ENCODE data around the gene PPARA. TPM values are rescaled to one million over a fixed set of nuclear protein-coding genes. Genes with fewer than 3 reads are reported as not detected.

The PPARA gene
- 19.5 and 33.5 TPM in 2 replicates for total RNA-seq (2011; cell fraction: chromatin; rRNA removed; ENCODE audit: low replicate concordance)
- total RNA-seq (2011; cell fraction: nucleolus; rRNA removed) = 17.5 and 22.2 TPM in 2 replicates
- 28.0 and 34.4 TPM in 2 replicates for total RNA-seq (2011; cell fraction: nucleoplasm; rRNA removed)
- total RNA-seq (2014; rRNA removed) = 2.8 and 5.3 TPM in 2 replicates
- 3.4 and 4.3 TPM in 2 replicates for total RNA-seq (2014; rRNA removed; fragmentation: Illumina TruSeq; extraction: Trizol)
- total RNA-seq (2015; rRNA removed; fragmentation: Illumina TruSeq; extraction: Trizol) = 2.1 and 2.6 TPM in 2 replicates
- 4.1 and 5.9 TPM in 2 replicates for total RNA-seq (2021)
- polyA plus RNA-seq (2011; rRNA removed) = 5.0 and 8.2 TPM in 2 replicates
- polyA plus RNA-seq (2011; cell fraction: cytosol; rRNA removed) = 1.8 and 5.0 TPM in 2 replicates
- 4.8 and 9.5 TPM in 2 replicates for polyA plus RNA-seq (2011; cell fraction: nucleus; rRNA removed)
- 3.6 and 4.1 TPM in 2 replicates for polyA plus RNA-seq (2012)
- polyA plus RNA-seq (2014; fragmentation: Illumina TruSeq; extraction: Trizol) = 2.7 and 3.5 TPM in 2 replicates
- under 1 TPM; 0.64 to 0.87 TPM for polyA plus RNA-seq (2014; fragmentation: Nextera tagmentation; extraction: Ambion mirVana)
- polyA plus RNA-seq (2014; rRNA removed) = 2.1 and 4.0 TPM in 2 replicates
- polyA minus RNA-seq (2011; rRNA and poly(A)+ RNA removed) = 6.4 and 11.7 TPM in 2 replicates
- 2.6 and 5.2 TPM in 2 replicates for polyA minus RNA-seq (2011; cell fraction: cytosol; rRNA and poly(A)+ RNA removed)
- polyA minus RNA-seq (2011; cell fraction: nucleus; rRNA and poly(A)+ RNA removed) = 4.4 and 13.0 TPM in 2 replicates
- Bru-seq, nascent RNA = percentile 48 among the genes with signal in this experiment
- percentile 51 among the genes with signal in this experiment for BruChase-seq, experiment 1, labeled RNA remaining after a 2-hour chase
- BruChase-seq, experiment 2, labeled RNA remaining after a 6-hour chase = percentile 52 among the genes with signal in this experiment
- long read RNA-seq, experiment 1, partial matches to known transcripts = 2 of 10 reads
- long read RNA-seq, experiment 1, other reads (novel, unspliced or antisense) = 8 of 10 reads
- long read RNA-seq, experiment 2, partial matches to known transcripts = 0 of 3 reads
- long read RNA-seq, experiment 2, other reads (novel, unspliced or antisense) = 3 of 3 reads
- long read RNA-seq, experiment 3 = 0 reads

DNA sequence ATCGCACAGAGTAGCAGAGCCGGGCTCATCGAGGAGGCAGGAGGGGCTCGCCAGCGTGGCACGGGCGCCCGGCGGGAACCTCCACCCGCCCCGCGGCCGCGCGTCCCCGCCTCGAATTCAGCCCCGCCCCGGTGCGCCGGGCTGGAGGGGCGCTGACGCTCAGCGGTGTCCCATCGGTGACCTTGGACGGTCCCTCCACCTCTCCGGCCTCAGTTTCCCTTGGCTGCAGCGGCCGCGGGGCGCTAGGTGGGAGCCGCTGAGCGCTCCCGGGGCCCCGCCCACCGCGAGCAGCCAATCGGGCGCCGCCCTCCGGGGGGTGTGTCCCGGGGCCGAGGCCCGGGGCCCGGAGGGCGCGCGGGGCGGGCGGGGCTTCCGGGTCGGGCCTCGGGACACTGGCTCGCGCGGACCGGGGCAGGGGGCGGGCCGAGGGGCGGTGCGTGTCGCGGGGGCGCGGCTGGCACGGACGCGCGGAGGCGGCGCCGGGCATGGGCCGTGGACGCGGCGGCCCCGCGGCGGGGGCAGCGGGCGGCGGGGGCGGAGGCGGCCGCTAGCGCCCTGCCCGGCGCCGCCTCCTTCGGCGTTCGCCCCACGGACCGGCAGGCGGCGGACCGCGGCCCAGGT, at the start of gene PPARA:
PPARA (plus strand) TSS at position 493 of the 621 bp plus-strand sequence. CDS start 47,858 bp downstream, outside the sequence.
- FAIRE-seq = no peak
- Histone ChIP-seq H3K79me2 (ENCODE audit: control insufficient read depth, insufficient read depth, low read length) (0 out of 3 replicates have a peak, but pooled peaks cover 5% of the 10 kb centered on the region), H3K9me1 (ENCODE audit: control insufficient read depth, insufficient read depth, low read length) (no peaks in the 10 kb centered on the region), H3K27me3 (ENCODE audit: control insufficient read depth in 2 of 2, insufficient read depth in 2 of 2, low read length in 2 of 2) (peaks cover 9 to 38% of the 10 kb centered on the region in 2 experiments; a peak in 4 of 5 replicates), H3K4me3 (peak within 1 kb of the TSS; percentile 59), H3K9ac (ENCODE audit: insufficient read depth in 1 of 2, low read depth in 2 of 2, low read length in 2 of 2) (peak within 1 kb of the TSS; percentile 69 to 94), H2AFZ (ENCODE audit: low read depth, low read length) (peak within 1 kb of the TSS; percentile 83), H3K36me3 (ENCODE audit: control insufficient read depth, insufficient read depth, low read length) (peaks cover 5% of the 10 kb centered on the region; the same call in 2 of the 3 replicates), H4K20me1 (replicated peaks; ENCODE audit: control insufficient read depth, insufficient read depth, low read length) (no peaks in the 10 kb centered on the region), H3K4me1 (replicated peaks in 1 of 2; ENCODE audit: control insufficient read depth in 2 of 2, insufficient read depth in 2 of 2, low read length in 2 of 2) (peaks cover 6 to 32% of the 10 kb centered on the region in 2 experiments; a peak in 4 of 5 replicates), H3K4me2 (ENCODE audit: insufficient read depth, low read length) (peak within 1 kb of the TSS; percentile 76), H3K27ac (ENCODE audit: extremely low read depth, low read depth, low read length) (peak within 1 kb of the TSS; percentile 19; the same call in 1 of the 3 replicates), H3K9me3 (replicated peaks; ENCODE audit: control insufficient read depth, insufficient read depth, low read depth, low read length) (no peaks in the 10 kb centered on the region)
- DNase-seq (ENCODE audit: extremely low read depth in 1 of 4, low spot score in 3 of 4) = peak; percentile 77 to 97 (median 96)
- no CpG with 5 or more reads among the region's 98 CpGs for WGBS (ENCODE audit: insufficient coverage, low coverage, missing lambda C conversion rate)
- BruUV-seq (replicated peaks) = no TSS peak
- ChIA-PET CTCF (ENCODE audit: low intra/inter-chr PET ratio) (no interaction called here), POLR2A (no interaction called here)
- in situ Hi-C loops (cut with MboI) = no loop called here
- ATAC-seq = peak; percentile 89
- intact Hi-C loops (cut with micrococcal nuclease) = loop anchor here (10.0 kb wide), 1 partner anchor 95 kb away; no protein-coding TSS in a partner anchor
- TF ChIP-seq ZNF766 (CRISPR knock-in tag; conservative IDR thresholded peaks at IDR 0.05) (no peak), MCM2 (IDR thresholded peaks at IDR 0.05; ENCODE audit: low read depth) (no peak), ZEB2 (IDR thresholded peaks at IDR 0.05) (no peak), L3MBTL2 (IDR thresholded peaks at IDR 0.05) (0 out of 2 replicates have a peak, but pooled peaks have one; percentile 16), FOXA1 (IDR thresholded peaks at IDR 0.05; ENCODE audit: borderline replicate concordance) (no peak), POLR2G (IDR thresholded peaks at IDR 0.05; ENCODE audit: low read depth, low read length) (0 out of 2 replicates have a peak, but pooled peaks have one; percentile 27), SMAD2 (IDR thresholded peaks at IDR 0.05; ENCODE audit: low read depth, low read length) (no peak), ELF1 (tag; IDR thresholded peaks at IDR 0.05) (peak; percentile 59; the same call in 1 of the 2 replicates)
- TF ChIP-seq, protein P1, sequence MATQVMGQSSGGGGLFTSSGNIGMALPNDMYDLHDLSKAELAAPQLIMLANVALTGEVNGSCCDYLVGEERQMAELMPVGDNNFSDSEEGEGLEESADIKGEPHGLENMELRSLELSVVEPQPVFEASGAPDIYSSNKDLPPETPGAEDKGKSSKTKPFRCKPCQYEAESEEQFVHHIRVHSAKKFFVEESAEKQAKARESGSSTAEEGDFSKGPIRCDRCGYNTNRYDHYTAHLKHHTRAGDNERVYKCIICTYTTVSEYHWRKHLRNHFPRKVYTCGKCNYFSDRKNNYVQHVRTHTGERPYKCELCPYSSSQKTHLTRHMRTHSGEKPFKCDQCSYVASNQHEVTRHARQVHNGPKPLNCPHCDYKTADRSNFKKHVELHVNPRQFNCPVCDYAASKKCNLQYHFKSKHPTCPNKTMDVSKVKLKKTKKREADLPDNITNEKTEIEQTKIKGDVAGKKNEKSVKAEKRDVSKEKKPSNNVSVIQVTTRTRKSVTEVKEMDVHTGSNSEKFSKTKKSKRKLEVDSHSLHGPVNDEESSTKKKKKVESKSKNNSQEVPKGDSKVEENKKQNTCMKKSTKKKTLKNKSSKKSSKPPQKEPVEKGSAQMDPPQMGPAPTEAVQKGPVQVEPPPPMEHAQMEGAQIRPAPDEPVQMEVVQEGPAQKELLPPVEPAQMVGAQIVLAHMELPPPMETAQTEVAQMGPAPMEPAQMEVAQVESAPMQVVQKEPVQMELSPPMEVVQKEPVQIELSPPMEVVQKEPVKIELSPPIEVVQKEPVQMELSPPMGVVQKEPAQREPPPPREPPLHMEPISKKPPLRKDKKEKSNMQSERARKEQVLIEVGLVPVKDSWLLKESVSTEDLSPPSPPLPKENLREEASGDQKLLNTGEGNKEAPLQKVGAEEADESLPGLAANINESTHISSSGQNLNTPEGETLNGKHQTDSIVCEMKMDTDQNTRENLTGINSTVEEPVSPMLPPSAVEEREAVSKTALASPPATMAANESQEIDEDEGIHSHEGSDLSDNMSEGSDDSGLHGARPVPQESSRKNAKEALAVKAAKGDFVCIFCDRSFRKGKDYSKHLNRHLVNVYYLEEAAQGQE (IDR thresholded peaks at IDR 0.05; ENCODE audit: borderline replicate concordance) = no peak
- TF ChIP-seq, protein P1 (CRISPR knock-in tag; IDR thresholded peaks at IDR 0.05; ENCODE audit: low read depth) = no peak

Measured in K562 (cell line).